Rectal smooth muscle tissue (tissue), 1 donor: ENCODE results near the gene DPP6.

Source experiments
- H3K27ac ChIP-seq: one replicate; pipeline ENCODE4 v1.7.0; 2013; ENCODE audit warnings: low read depth, low read length, inconsistent platforms
- H3K27me3 ChIP-seq: one replicate; pipeline ENCODE4 v1.7.0; 2013; ENCODE audit warnings: low read length; ENCODE audit not compliant: control insufficient read depth, insufficient read depth
- H3K36me3 ChIP-seq: one replicate; pipeline ENCODE4 v1.7.0; 2013; ENCODE audit warnings: low read length; ENCODE audit not compliant: control insufficient read depth, insufficient read depth
- H3K4me1 ChIP-seq: one replicate; pipeline ENCODE4 v1.7.0; 2013; ENCODE audit warnings: low read length; ENCODE audit not compliant: control insufficient read depth, insufficient read depth
- H3K4me3 ChIP-seq: one replicate; pipeline ENCODE4 v1.7.0; 2013; ENCODE audit warnings: low read length
- H3K9ac ChIP-seq: one replicate; pipeline ENCODE4 v1.7.0; 2013; ENCODE audit warnings: low read length

Gene DPP6

DNA sequence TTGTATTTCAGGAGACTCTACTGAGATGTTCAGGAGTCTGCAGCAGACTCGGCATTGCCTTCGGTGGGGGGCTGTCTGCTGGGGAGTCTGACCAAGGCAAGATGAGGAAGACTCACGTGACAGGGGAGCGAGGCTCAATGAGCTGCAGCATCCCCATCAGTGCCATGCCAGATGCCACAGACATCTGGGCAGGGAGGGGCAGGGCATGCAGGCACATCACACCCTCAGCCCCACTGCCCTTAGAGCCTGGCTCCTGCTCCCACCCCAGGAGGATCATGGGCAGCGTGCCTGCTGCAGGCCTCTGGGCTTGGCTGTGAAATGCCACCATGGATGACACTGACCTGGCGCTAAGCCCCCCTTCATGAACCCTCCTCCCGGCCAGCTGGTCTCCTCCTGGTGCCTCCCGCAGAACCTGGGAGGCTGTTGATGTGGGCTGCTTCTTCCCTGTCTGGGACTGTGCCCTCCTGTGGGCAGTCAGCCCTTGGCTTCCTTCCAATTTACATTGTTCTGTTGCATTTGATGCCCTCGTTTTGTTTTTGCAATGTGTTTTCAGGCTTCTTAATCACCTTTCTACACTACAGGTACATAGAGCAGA lies 715.7 kb downstream of the DPP6 start:
- H3K27me3 ChIP-seq: no peaks in the 10 kb centered on the region
- H3K4me3 ChIP-seq: no peak overlapping the region
- no peaks in the 10 kb centered on the region for H3K36me3 ChIP-seq
- no peak overlapping the region for H3K9ac ChIP-seq
- H3K27ac ChIP-seq: no peak overlapping the region
- H3K4me1 ChIP-seq: no peaks in the 10 kb centered on the region

DNA sequence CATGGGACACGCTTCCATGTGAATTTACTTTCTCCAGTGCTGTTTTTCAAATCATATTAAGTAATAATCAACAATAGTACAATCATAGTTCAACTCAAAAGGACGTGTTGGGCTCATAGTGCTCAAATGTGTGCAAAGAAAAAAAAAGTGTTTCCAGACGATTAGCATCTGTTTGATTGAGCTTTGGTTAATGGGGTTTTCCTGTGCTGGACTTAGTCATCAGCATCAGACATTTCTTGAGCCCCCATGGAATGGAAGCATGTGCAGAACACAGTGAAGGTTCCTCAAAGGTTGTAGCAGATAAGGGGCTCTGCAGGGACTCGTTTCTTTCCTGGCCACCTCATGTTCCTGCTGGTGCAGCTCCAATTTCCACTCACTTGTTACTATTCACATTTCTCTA lies 716.8 kb downstream of the DPP6 start:
- no peak overlapping the region for H3K4me3 ChIP-seq
- H3K27ac ChIP-seq: no peak overlapping the region
- no peaks in the 10 kb centered on the region for H3K4me1 ChIP-seq
- no peak overlapping the region for H3K9ac ChIP-seq
- no peaks in the 10 kb centered on the region for H3K27me3 ChIP-seq
- no peaks in the 10 kb centered on the region for H3K36me3 ChIP-seq

DNA sequence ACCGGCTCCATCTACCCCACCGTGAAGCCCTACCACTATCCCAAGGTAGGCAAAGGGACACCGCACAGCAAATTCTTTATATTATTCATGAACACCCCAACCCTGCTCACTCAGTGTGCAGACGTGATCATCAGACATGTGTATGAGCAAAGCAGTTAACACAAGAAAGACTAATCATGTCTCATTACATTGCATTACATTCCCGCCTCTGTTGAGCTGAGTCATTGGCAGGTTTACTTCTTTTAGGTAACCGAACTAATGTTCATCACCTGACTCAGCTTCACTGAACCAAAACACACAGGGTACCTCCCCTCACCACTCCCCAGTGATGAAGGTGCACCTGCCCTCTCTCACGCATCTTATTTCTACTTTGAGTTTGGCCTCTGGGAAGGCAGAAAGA lies 717.3 kb downstream of the DPP6 start:
- Histone ChIP-seq H3K27me3 (no peaks in the 10 kb centered on the region), H3K4me1 (no peaks in the 10 kb centered on the region), H3K36me3 (no peaks in the 10 kb centered on the region), H3K27ac (no peak overlapping the region), H3K4me3 (no peak overlapping the region), H3K9ac (no peak overlapping the region)

DNA sequence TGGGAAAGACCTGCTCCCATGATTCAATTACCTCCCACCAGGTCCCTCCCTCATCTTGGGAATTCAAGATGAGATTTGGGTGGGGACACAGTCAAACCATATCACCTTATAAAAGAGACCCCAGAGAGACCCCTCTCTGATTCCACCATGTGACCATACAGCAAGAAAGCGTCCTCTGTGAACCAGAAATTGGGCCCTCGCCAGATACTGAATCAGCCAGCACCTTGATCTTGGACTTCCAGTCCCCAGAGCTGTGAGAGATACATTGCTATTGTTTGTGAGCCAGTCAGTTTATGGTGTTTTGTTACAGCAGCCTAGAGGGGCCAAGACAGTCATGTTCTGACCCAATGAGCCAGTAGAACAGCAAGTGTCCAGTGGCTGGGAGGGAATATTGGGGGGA lies 718.2 kb downstream of the DPP6 start:
- no peaks in the 10 kb centered on the region for H3K36me3 ChIP-seq
- no peak overlapping the region for H3K9ac ChIP-seq
- H3K27ac ChIP-seq: no peak overlapping the region
- H3K4me3 ChIP-seq: no peak overlapping the region
- H3K4me1 ChIP-seq: no peaks in the 10 kb centered on the region
- no peaks in the 10 kb centered on the region for H3K27me3 ChIP-seq

DNA sequence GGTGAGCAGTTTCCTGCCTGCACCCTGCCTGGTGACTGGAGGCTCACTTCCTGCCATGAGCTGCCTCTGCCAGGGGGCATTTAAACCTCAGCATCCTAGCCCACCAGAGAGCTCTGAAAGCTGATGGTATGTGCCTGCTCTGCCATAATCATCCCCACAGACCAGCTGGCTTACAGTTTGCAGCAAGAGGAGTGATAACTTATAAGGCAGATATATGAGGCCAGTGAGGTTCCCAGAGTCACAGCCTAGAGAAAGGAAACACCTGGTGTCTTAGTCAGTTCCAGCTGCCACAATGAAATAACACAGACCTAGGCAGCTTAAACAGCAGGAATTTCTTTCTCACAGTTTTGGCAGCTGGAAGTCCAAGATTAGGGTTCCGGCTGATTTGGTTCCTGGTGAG lies 718.8 kb downstream of the DPP6 start:
- Histone ChIP-seq H3K4me3 (no peak overlapping the region), H3K4me1 (no peaks in the 10 kb centered on the region), H3K27me3 (no peaks in the 10 kb centered on the region), H3K27ac (no peak overlapping the region), H3K36me3 (no peaks in the 10 kb centered on the region), H3K9ac (no peak overlapping the region)

DNA sequence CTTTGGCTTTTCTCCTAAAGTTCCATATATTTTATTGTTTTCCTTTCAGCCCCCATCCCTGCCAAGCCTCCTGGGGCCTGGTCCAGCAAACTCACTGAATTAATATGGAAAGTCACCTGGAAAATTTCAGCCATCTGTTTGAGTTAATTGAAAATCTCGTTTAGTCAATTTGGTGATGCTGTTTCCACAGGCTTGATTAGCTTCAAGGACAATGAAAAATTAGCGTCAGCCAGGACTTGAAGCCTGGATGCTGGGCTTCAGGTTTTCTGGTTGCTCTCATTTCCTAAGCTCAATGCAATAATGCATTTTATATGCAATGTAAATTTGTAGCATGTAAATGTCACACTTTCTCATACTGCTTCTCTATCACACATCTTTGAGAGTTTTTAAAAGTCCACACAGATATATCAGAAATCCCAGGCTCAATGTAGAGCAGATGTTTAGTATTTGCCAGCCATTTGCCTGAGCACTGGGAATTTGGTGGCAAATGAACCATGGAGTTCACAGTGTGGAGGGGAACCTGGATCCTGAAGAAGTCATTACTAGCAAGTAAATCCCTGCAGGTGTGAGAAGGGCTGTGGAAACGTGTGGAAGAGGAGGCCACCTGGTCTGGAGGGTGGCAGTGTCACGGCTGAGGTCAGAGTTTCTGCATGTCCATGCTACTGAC lies 722.2 kb downstream of the DPP6 start:
- H3K4me1 ChIP-seq: no peaks in the 10 kb centered on the region
- no peak overlapping the region for H3K27ac ChIP-seq
- no peaks in the 10 kb centered on the region for H3K27me3 ChIP-seq
- H3K9ac ChIP-seq: no peak overlapping the region
- no peak overlapping the region for H3K4me3 ChIP-seq
- no peaks in the 10 kb centered on the region for H3K36me3 ChIP-seq

DNA sequence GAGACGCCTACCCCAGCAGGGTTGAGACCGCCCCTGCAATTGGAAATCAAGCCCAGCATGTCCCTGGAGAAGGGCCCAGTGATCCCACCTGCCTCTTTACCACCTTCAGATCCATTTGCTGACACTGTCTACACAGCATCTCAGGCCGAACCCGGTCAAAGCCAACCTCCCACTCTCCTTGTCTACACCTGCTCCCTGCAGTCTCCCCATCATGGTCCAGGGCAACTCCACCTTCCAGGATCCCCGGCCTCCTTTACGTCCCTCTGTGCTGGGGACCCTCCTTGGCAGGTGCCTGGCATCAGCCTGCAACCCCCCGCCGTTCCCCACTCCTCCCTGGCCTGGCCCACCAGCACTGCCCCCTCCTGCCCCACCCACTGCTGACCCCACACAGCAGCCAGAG lies 723.5 kb downstream of the DPP6 start:
- H3K4me3 ChIP-seq: no peak overlapping the region
- H3K27ac ChIP-seq: no peak overlapping the region
- no peak overlapping the region for H3K9ac ChIP-seq
- no peaks in the 10 kb centered on the region for H3K27me3 ChIP-seq
- H3K4me1 ChIP-seq: no peaks in the 10 kb centered on the region
- H3K36me3 ChIP-seq: no peaks in the 10 kb centered on the region

DNA sequence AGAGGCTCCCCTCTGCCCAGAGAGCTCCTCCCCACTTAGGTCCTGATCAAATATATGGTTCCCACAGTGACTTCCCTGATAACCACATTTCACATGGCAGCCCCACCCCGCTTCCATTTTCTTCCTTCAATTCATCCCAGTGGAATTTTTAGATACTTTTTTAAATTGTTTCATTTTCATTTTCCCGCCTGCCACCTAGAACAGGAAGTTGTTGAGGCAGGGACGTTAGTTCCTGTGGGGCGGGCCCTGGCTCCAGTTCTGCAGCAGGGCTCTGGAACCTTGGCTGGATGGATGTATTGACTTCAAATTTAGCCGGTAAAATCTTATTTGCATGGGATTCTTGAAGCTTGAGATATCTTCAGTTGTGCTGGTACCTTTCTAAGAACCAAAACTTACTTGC lies 724.2 kb downstream of the DPP6 start:
- Histone ChIP-seq H3K9ac (no peak overlapping the region), H3K27ac (no peak overlapping the region), H3K4me1 (no peaks in the 10 kb centered on the region), H3K4me3 (no peak overlapping the region), H3K36me3 (no peaks in the 10 kb centered on the region), H3K27me3 (no peaks in the 10 kb centered on the region)

DNA sequence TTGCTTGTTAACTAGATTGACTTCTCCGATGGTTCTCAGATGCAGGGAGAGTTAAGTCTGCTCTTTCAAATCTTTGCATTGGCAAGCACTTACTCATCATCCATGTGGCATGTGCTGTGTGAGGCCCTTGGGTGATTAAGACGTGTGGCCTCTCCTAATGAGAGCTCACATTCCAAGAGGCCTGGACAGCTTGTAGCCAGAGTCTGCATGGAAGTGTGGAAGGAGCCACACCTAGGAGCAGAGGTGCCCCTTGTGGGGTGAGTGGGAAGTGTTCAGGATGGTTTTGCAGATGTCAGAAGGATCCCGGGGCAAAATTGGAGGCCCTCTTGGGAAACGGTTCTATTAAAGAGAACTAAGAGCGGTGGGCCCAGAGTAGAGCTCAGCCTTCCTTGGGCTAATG lies 724.8 kb downstream of the DPP6 start:
- H3K36me3 ChIP-seq: no peaks in the 10 kb centered on the region
- no peaks in the 10 kb centered on the region for H3K27me3 ChIP-seq
- H3K9ac ChIP-seq: no peak overlapping the region
- H3K27ac ChIP-seq: no peak overlapping the region
- no peaks in the 10 kb centered on the region for H3K4me1 ChIP-seq
- H3K4me3 ChIP-seq: no peak overlapping the region

DNA sequence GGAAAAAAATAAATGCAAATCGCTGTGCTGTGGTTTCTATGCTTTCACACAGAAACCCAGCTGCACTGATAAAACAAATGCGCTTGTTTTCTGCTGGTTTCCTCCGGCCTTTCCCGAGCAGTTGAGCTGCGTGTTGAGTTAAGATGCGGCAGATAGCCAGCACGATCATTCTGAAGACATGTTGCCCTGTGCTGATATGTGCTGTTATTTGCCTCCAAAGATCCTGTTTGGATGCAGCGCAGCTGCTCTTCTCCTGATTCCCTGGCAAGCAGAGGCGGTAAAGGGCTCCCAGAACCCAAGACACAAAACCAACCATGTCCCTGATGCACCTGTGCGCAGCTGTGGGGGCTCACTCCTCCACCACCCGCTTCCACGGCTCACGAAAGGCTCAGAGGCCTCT lies 725.3 kb downstream of the DPP6 start:
- H3K9ac ChIP-seq: no peak overlapping the region
- no peak overlapping the region for H3K4me3 ChIP-seq
- no peaks in the 10 kb centered on the region for H3K27me3 ChIP-seq
- no peaks in the 10 kb centered on the region for H3K36me3 ChIP-seq
- H3K4me1 ChIP-seq: no peaks in the 10 kb centered on the region
- H3K27ac ChIP-seq: no peak overlapping the region

DNA sequence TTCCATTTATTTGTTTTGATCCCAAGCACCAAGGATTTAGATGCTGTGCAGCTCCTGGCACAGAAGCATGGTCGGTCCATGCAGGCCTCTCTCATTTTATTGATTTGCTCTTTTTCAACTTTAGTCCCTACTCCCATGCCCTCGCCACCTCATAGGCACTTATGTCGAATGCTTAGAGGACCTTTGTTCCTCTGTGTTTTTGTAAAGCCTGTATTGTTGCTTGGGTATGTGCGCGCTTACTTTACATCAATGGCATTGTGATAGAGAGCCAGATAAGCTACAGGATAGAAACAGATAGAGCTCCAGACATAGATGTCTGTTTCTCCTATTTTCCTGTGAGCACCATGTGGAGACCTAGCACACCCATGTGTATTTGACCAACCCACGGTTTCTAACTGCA lies 725.7 kb downstream of the DPP6 start:
- H3K9ac ChIP-seq: no peak overlapping the region
- no peak overlapping the region for H3K4me3 ChIP-seq
- no peaks in the 10 kb centered on the region for H3K4me1 ChIP-seq
- no peaks in the 10 kb centered on the region for H3K36me3 ChIP-seq
- H3K27me3 ChIP-seq: no peaks in the 10 kb centered on the region
- H3K27ac ChIP-seq: no peak overlapping the region

DNA sequence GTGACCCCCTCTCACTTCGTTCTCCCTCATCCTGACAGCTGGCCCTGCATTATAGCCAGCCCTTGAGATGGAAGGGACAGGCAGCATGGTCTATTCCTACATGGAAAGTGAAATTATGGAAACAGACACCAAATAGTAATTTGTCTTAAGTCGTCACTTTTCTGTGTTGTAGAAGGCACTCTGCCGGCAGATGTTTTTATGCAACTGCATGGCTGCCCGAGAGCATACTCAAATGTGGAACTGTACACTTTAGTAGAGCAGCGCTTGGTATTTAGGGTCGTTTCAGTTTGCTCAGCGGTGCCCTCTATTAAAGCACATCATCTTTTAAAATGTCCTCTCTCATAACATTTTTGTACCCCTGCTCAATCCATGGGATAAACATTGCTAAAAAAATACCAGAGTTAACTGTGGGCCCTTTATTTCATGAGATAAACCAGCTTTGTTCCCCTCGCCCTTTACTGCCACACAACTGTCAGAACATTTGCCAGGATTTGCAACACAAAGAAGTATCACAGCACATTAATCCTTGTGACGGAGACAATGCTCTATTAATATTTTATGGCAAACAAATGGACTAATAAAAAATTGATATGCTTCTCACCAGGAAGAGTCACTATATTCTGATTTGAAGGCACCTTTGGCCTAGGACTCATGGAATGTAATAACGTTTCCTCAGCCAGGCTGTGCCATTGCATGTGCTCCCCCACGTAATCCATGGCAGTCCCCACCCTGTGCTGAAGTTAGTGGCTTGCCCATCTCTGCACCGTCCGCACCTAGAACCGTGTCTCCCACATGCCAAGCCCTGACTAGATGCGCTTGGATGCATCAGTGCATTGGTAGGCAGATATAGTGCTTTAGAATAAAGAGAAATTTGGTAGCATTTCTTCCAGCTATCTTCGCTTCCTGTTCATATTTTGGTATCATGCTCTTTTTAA lies 729.4 kb downstream of the DPP6 start:
- no peak overlapping the region for H3K9ac ChIP-seq

More for the DNA sequence above, 729.4 kb downstream of the DPP6 start:
- no peaks in the 10 kb centered on the region for H3K36me3 ChIP-seq
- no peak overlapping the region for H3K4me3 ChIP-seq
- H3K4me1 ChIP-seq: no peaks in the 10 kb centered on the region
- no peaks in the 10 kb centered on the region for H3K27me3 ChIP-seq
- H3K27ac ChIP-seq: no peak overlapping the region
